ENCODE results near the gene NAT8L. TPM values are rescaled to one million over a fixed set of nuclear protein-coding genes. Genes with fewer than 3 reads are reported as not detected.
"Not testable (repeated sequence)": the region's sequence is repeated elsewhere in the genome, so short reads cannot be mapped to it uniquely, and the experiment has no call there.

NAT8L gene
- total RNA-seq, 1 experiment from 2014 or later = 16.6 TPM

GRCh38 chr4:2011583-2011982 is 47.5 kb upstream of the NAT8L start:
- DNase-seq (ENCODE audit: low read depth, low spot score) (no peak), ATAC-seq (no peak)
- Histone ChIP-seq H3K27ac (ENCODE audit: low read length) (no peak overlapping the region), H3K4me3 (ENCODE audit: low read depth in 2 of 2, low read length in 2 of 2) (no peak overlapping the region), H3K27me3 (ENCODE audit: control insufficient read depth, insufficient read depth, low read length) (no peaks in the 10 kb centered on the region), H3K36me3 (ENCODE audit: control insufficient read depth, insufficient read depth, low read length) (peaks cover 3% of the 10 kb centered on the region; the same call in 1 of the 2 replicates), H3K9me3 (ENCODE audit: control insufficient read depth, insufficient read depth, low read depth, low read length) (no peaks in the 10 kb centered on the region), H3K4me1 (ENCODE audit: control insufficient read depth, insufficient read depth, low read length) (no peaks in the 10 kb centered on the region)
- intact Hi-C loops (cut with micrococcal nuclease; ENCODE audit: unreplicated experiment) (no loop called here), in situ Hi-C loops (cut with HindIII; ENCODE audit: low pct_unique_long_range_greater_than_20kb, low sequenced_read_pairs) (no loop called here)
- no peak for TF ChIP-seq CTCF (IDR thresholded peaks at IDR 0.05)
- POLR2A ChIA-PET = no interaction called here
- CTCF ChIA-PET = no interaction called here
- BruUV-seq (replicated peaks) = no TSS peak

GRCh38 chr4:2015008-2015407 is 44.1 kb upstream of the NAT8L start:
- Histone ChIP-seq H3K27ac (ENCODE audit: low read length) (no peak overlapping the region), H3K9me3 (ENCODE audit: control insufficient read depth, insufficient read depth, low read depth, low read length) (no peaks in the 10 kb centered on the region), H3K4me1 (ENCODE audit: control insufficient read depth, insufficient read depth, low read length) (no peaks in the 10 kb centered on the region), H3K27me3 (ENCODE audit: control insufficient read depth, insufficient read depth, low read length) (no peaks in the 10 kb centered on the region), H3K4me3 (ENCODE audit: low read depth in 2 of 2, low read length in 2 of 2) (no peak overlapping the region), H3K36me3 (ENCODE audit: control insufficient read depth, insufficient read depth, low read length) (no peaks in the 10 kb centered on the region)
- CTCF ChIA-PET = no interaction called here
- intact Hi-C loops (cut with micrococcal nuclease; ENCODE audit: unreplicated experiment) (no loop called here), in situ Hi-C loops (cut with HindIII; ENCODE audit: low pct_unique_long_range_greater_than_20kb, low sequenced_read_pairs) (no loop called here)
- BruUV-seq (replicated peaks) = no TSS peak
- POLR2A ChIA-PET = no interaction called here
- ATAC-seq (no peak), DNase-seq (ENCODE audit: low read depth, low spot score) (no peak)
- TF ChIP-seq SIN3A (IDR thresholded peaks at IDR 0.05; ENCODE audit: borderline replicate concordance, insufficient read depth, low read depth, low read length) (no peak), CTCF (IDR thresholded peaks at IDR 0.05) (no peak), TCF7L2 (IDR thresholded peaks at IDR 0.05; ENCODE audit: low read depth, low read length) (no peak), POLR2AphosphoS5 (IDR thresholded peaks at IDR 0.05; ENCODE audit: low read depth, low read length) (no peak), REST (IDR thresholded peaks at IDR 0.05; ENCODE audit: insufficient read depth in 1 of 2, low read depth in 2 of 2, low read length in 1 of 2) (no peak)

DNA sequence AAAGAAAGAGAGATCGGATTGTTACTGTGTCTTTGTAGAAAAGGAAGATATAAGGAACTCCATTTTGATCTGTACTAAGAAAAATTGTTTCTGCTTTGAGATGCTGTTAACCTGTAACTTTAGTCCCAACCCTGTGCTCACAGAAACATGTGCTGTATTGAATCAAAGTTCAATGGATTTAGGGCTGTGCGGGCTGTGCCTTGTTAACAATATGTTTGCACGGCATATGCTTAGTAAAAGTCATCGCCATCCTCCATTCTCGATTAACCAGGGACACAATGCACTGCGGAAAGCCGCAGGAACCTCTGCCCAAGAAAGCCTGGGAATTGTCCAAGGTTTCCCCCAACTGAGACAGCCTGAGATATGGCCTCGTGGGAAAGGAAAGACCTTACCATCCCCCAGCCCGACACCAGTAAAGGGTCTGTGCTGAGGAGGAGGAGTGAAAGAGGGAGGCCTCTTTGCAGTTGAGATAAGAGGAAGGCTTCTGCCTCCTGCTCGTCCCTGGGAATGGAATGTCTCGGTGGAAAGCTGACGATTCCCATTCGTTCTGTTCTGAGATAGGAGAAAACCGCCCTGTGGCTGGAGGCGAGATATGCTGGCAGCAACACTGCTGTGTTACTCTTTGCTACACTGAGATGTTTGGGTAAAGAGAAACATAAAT is 37.6 kb upstream of the NAT8L start:
- DNase-seq (ENCODE audit: low read depth, low spot score); intact Hi-C loops (cut with micrococcal nuclease; ENCODE audit: unreplicated experiment); POLR2A ChIA-PET; H3K36me3 ChIP-seq (ENCODE audit: control insufficient read depth, insufficient read depth, low read length); H3K27ac ChIP-seq (ENCODE audit: low read length); H3K4me1 ChIP-seq (ENCODE audit: control insufficient read depth, insufficient read depth, low read length); H3K9me3 ChIP-seq (ENCODE audit: control insufficient read depth, insufficient read depth, low read depth, low read length); H3K4me3 ChIP-seq (ENCODE audit: low read depth in 2 of 2, low read length in 2 of 2); ATAC-seq; H3K27me3 ChIP-seq (ENCODE audit: control insufficient read depth, insufficient read depth, low read length); CTCF ChIA-PET; BruUV-seq (replicated peaks); in situ Hi-C loops (cut with HindIII; ENCODE audit: low pct_unique_long_range_greater_than_20kb, low sequenced_read_pairs): not testable (repeated sequence)

Measured in Panc1 (cell line).